HL-60 (cell line): ENCODE results near the gene PEX11A.

Experiments used
- CTCF ChIP-seq: IDR thresholded peaks from one replicate; pipeline ENCODE4 v1.5.1; 2011; ENCODE audit warnings: low read length, control low read depth, inconsistent platforms; ENCODE audit not compliant: insufficient read depth
- GABPA ChIP-seq: IDR thresholded peaks from 2 replicates; pipeline ENCODE4 v1.6.1; 2012; ENCODE audit warnings: low read depth
- POLR2AphosphoS5 ChIP-seq: IDR thresholded peaks from 2 replicates; pipeline ENCODE4 v1.6.1; 2012; ENCODE audit warnings: low read depth
- REST ChIP-seq: IDR thresholded peaks from 2 replicates; pipeline ENCODE4 v1.6.1; 2012; ENCODE audit warnings: low read depth; ENCODE audit not compliant: insufficient replicate concordance

GRCh38 chr15:89679212-89679611 lies 11.3 kb downstream of the PEX11A start, which contains the start of gene PLIN1:
- TF ChIP-seq POLR2AphosphoS5 (no peak), REST (no peak), CTCF (no peak), GABPA (no peak)
